ENCODE results near the gene NAB2. TPM values are rescaled to one million over a fixed set of nuclear protein-coding genes. Genes with fewer than 3 reads are reported as not detected.

Gene NAB2
- total RNA-seq, 6 experiments from 2014 or later = 37.9 to 48.1 (median 44.8) TPM

GRCh38 chr12:57097554-57097835 lies 8.6 kb downstream of the NAB2 start:
- Mint-ChIP-seq H3K9me3 (no peaks in the 10 kb centered on the region), H3K27me3 (ENCODE audit: insufficient read depth) (peaks cover 16% of the 10 kb centered on the region), H3K4me3 (no peak overlapping the region), H3K27ac (no peak overlapping the region), H3K4me1 (ENCODE audit: low read depth) (peaks cover 49% of the 10 kb centered on the region), H3K36me3 (ENCODE audit: low read depth) (peaks cover 28% of the 10 kb centered on the region)
- no peak for TF ChIP-seq CTCF (IDR thresholded peaks at IDR 0.05)
- DNase-seq = no peak

GRCh38 chr12:57098546-57098945 lies 9.6 kb downstream of the NAB2 start:
- Mint-ChIP-seq H3K9me3 (no peaks in the 10 kb centered on the region), H3K36me3 (ENCODE audit: low read depth) (peaks cover 28% of the 10 kb centered on the region), H3K27me3 (ENCODE audit: insufficient read depth) (peaks cover 12% of the 10 kb centered on the region), H3K27ac (no peak overlapping the region), H3K4me3 (no peak overlapping the region), H3K4me1 (ENCODE audit: low read depth) (peaks cover 38% of the 10 kb centered on the region)
- no peak for TF ChIP-seq CTCF (IDR thresholded peaks at IDR 0.05)
- no peak for DNase-seq

GRCh38 chr12:57099047-57099714 lies 10.3 kb downstream of the NAB2 start:
- Mint-ChIP-seq H3K4me3 (no peak overlapping the region), H3K36me3 (ENCODE audit: low read depth) (peaks cover 31% of the 10 kb centered on the region), H3K4me1 (ENCODE audit: low read depth) (peaks cover 32% of the 10 kb centered on the region), H3K27ac (peak overlapping the region; percentile 37), H3K27me3 (ENCODE audit: insufficient read depth) (peaks cover 12% of the 10 kb centered on the region), H3K9me3 (no peaks in the 10 kb centered on the region)
- no peak for DNase-seq
- no peak for TF ChIP-seq CTCF (IDR thresholded peaks at IDR 0.05)

GRCh38 chr12:57099766-57100165 lies 10.9 kb downstream of the NAB2 start:
- H3K27me3 Mint-ChIP-seq (ENCODE audit: insufficient read depth) = peaks cover 7% of the 10 kb centered on the region
- H3K4me3 Mint-ChIP-seq = no peak overlapping the region
- peaks cover 26% of the 10 kb centered on the region for H3K4me1 Mint-ChIP-seq (ENCODE audit: low read depth)
- no peak for DNase-seq
- H3K27ac Mint-ChIP-seq = peak overlapping the region; percentile 37
- peaks cover 28% of the 10 kb centered on the region for H3K36me3 Mint-ChIP-seq (ENCODE audit: low read depth)
- no peak for TF ChIP-seq CTCF (IDR thresholded peaks at IDR 0.05)
- H3K9me3 Mint-ChIP-seq = no peaks in the 10 kb centered on the region

GRCh38 chr12:57101892-57102695 lies 13.2 kb downstream of the NAB2 start:
- peaks cover 23% of the 10 kb centered on the region for H3K36me3 Mint-ChIP-seq (ENCODE audit: low read depth)
- H3K4me1 Mint-ChIP-seq (ENCODE audit: low read depth) = peaks cover 5% of the 10 kb centered on the region
- peak overlapping the region; percentile 71 for H3K27ac Mint-ChIP-seq

More at GRCh38 chr12:57101892-57102695, 13.2 kb downstream of the NAB2 start:
- TF ChIP-seq CTCF (IDR thresholded peaks at IDR 0.05) = no peak
- Mint-ChIP-seq H3K9me3 (no peaks in the 10 kb centered on the region), H3K4me3 (no peak overlapping the region), H3K27me3 (ENCODE audit: insufficient read depth) (peaks cover 1% of the 10 kb centered on the region)
- DNase-seq = no peak
